Effector CD8-positive, alpha-beta T cell (primary cell): ENCODE results near the gene ZCCHC7.
"Not testable (repeated sequence)": the region's sequence is repeated elsewhere in the genome, so short reads cannot be mapped to it uniquely, and the experiment has no call there.

Experiments used
- DNase-seq: peaks from one replicate; lab custom pipeline; 2025; lab: John Stamatoyannopoulos, UW

The ZCCHC7 gene

DNA sequence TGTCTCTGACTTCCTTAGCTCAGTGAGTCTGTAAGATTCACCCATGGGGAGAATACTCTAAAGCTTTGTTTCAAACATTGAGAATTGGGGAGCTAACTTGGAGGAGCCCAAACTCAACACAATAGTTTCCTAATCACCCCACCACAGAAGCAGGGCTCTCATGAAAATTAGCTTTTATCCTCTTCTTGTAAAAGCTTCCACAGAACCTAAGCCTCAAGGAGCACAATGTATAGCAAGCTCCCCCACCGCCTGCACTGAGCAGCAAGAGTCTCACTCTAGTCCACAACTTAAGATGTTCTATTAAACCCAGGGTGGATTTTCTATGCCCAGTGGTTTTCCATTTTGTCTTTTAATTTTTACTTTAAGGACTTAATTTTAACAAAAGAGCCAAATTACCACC, 253.2 kb downstream of the ZCCHC7 start:
- DNase-seq, result no peak

DNA sequence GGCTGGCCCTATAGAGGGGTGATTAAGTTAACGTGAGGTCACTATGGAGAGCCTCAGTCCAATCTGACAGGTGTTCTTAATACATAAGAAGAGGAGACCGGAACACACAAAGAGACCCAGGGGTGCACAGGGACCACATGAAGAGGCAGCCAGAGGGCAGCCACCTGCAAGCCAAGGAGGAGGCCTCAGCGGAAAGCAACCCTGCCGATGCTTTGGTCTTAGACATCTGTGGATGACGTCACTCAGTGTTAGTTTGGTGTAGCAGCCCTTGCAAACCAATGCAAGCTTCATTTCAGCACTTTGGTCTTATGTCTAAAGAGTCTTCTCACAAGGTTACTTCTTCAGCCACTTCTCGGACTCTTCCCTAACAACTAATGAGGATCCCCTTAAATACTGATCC, 254.5 kb downstream of the ZCCHC7 start:
- no peak for DNase-seq

DNA sequence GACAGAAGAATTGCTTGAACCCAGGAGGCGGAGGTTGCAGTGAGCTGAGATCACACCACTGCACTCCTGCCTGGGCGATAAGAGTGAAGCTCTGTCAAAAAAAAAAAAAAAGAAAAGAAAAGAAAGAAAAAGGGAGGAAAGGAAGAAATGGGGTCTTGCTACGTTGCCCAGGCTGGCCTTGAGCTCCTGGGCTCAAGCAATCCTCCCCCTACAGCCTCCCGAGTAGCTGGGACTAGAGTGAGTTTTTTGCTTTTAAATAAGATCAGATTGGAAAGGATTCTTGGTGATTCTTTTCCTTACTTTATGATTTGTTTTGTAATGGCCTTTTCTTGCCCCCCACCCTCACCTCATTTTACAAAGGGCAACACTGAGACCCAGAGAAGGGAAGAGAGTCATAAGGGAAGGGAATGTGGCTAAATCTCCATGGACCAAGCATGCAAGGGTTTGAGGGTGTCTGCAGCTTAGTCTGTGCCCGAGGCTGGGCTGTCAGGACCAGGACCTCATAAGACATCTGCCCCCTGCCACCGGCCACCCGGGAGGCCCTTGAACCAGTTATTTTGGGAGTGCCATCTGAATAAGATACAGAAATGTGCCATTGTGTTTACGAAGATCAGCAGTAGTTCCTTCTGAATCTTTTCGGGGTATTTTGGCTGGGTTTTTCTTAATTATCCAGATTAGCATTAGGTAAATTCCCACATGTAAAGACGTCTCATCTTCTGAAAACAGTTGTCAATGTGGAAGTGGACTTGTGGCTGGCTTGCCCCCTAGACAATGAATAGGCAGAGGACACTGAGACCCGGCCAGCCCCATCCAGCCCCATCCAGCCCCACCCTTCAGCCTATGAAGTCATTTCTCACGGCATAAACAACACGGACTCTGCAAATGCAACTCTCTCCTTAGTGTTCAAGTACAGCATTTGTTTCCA, 257.6 kb downstream of the ZCCHC7 start:
- DNase-seq, result no peak

DNA sequence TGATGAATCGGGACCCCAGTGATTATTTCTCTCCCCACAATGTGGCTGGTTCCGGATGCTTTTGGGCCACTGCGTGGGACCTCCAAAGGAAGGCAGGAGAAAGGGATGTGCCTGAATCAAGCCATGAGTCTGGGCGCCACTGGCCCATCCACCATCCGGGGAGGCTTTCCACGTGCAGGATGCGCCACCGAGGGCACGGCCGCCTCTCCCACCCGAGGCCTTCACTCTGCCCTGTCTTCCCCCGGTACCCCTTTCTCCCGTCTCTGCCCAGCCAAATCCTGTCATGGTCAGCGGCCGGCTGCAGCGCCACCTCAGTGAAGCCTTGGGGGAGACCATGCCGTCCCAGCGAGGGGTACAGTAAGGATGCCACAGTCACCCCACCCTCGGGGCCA, 258.2 kb downstream of the ZCCHC7 start:
- no peak for DNase-seq

DNA sequence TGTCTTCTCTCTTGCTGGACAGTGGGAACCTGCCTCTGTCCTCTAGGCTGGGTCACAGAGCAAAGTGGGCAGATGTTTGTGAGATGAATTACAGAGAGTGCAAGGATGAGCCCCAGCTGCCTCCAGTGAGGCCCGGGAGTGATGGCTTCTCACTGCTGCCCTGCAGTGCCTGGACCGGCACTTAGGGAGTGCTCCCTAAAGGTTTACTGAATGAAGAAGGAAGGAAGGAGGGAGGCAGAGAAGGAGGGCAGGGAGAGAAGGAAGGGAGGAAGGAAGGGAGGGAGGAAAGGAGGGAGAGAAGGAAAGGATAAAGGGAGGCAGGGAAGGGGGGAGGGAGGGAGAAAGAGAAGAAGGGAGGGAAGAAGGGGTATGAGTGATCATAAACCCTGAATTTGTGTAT, 259.5 kb downstream of the ZCCHC7 start:
- DNase-seq, result no peak

DNA sequence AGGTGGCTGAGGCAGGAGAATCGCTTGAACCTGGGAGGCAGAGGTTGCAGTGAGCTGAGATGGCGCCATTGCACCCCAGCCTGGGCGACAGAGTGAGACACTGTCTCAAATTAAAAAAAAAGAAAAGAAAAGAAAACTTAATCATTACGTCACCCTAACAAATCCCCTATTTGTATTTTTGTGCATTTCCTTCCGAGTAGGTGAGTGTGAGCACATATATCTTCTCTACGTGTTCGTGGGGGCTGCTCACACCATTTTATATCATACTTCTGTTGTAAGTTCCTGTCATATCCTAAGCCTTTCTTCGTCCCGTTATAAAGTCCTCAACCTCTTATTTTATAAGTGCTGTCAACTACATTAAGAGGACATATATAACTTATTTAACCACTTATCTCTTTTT, 260.2 kb downstream of the ZCCHC7 start:
- no peak for DNase-seq

DNA sequence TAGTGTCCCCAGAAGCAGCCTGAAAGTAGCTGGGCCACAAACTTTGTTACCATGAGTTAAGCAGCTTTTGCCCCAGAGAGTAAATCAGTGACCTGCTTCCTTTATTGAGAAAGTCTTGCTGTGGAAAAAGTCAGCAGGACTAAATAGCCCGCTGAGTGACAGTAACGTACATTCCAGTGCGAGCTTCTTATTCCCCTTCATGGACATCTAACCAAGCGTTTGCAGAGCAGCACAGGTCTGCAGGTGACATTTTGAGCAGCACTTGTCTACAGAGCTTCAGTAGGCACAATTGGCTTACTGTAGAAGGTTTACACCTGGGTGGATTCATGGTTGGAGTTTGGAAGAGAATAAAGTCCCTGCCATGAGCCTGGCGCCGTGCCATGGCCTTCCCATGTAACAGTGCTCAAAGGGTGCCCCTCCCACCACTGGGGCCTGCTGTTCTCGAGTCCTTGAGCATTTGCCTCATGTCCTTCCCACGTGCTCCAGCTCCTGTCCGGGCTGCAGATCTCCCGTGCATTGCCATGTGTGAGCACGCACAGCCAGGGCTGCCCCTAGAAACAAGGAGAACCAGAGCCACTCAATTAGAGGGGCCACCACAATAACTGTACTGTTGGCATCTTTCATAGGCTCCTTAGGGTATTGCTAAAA, 260.8 kb downstream of the ZCCHC7 start:
- no peak for DNase-seq

DNA sequence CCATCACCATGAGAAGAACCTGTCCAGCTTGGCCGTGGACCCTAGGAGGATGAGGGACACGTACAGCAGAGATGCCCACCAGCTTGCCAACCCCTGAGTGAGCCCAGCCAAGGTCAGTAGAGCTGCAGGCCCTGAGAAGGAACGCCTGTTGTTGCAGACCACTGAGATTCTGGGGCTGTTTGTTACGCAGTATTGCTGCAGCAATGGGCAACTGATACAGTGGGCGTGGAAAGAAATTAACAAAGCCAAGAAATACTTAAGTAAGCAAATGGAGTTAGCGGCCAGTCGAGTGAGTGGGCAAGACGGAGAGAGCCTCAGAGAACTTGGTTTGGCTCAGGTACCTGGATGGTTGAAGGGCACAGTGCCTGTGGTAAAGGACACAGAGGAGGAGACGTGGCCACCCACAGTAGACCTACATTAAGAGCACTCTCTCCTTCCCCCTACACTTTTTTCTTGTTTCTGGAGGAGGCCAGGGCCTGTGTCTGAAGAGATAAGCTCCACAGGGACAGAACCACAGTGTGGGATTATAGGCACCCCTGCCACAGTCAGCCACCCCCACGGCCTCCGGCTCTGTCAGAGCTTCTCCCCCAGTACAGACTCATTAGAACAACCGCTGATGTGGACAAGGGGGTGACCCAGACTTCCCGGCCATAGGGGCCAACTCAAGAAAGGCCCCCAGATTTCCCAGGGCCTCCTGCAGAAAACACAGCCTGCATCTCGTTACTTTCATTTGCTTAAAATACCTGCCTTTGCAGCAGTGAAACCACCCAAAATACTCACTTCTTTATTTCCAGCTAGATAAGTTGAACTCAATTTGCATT, 262.0 kb downstream of the ZCCHC7 start:
- DNase-seq, result no peak

DNA sequence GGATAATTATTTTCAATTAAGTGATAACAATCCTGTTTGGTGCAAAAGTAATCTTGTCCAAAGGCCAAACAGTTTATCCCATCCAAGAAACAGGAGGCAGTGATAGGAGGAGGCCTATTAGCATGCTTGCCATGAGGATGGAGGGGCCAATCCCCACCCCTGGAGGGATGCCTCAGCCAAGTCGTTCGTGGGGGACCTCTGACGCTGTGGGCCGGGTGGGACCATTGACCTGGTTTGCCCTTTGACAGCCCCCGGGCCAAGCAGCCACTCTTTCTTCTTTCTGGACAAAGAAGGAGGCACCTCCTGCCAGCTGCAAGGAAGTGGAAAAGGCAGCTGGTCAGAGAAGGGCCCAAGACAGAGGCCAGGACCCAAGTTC, 262.6 kb downstream of the ZCCHC7 start:
- DNase-seq, result no peak

DNA sequence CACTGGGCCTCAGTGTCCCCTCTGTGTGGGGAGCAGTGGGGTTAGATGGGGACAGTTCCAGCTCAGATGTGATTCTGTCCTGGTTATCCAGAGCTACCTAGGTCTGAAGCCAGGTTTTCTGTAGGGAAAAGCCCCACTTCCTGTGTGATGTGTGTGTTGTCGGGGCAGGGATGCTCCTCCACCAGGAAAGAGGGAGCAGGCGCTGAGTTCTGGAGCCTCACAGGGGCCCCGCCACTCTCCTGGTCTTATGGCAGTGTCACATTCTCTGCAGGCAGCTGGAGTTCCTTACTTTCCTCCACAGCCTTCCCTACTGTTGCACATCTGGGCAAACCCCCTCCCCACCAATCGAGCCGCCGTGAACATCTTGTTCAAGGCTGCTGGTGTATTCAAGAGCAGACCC, 263.0 kb downstream of the ZCCHC7 start:
- DNase-seq, result no peak

DNA sequence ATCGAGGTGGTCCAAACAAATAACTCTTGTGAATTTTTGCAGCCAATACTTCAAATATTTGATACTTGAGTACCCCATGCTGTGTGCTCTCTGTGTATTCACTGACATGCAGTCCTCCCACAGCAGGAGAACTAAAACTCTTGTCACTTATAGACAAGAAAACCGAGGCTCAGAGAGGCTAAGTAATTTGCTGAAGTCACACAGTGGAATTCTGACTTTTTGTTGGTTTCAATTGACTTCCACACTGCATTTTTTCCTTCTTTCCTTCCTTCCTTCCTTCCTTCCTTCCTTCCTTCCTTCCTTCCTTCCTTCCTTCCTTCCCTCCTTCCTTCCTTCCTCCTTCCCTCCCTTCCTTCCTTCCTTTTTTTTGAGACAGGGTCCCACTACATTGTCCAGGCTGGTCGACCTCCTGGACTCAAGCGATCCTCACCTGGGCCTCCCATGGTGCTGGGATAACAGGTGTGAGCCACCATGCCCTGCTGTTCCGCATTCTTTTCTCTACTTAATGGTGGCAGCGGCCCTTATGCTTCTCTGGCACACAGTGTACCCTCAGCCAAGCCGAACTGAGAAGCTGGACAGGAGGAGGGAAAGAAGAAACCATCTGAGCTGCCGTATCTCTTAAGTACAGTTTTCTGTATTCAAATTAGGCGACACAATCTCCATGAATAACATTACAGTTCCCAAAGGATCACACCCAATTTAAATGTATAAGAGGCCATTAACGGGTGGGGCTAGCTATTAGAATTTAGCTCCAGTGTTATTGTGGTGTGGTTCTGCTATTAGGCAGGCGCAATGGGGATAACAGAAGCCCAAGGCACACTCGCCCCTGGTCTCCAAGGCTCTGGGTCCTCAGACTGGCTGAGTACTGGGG, 263.7 kb downstream of the ZCCHC7 start:
- no peak for DNase-seq

DNA sequence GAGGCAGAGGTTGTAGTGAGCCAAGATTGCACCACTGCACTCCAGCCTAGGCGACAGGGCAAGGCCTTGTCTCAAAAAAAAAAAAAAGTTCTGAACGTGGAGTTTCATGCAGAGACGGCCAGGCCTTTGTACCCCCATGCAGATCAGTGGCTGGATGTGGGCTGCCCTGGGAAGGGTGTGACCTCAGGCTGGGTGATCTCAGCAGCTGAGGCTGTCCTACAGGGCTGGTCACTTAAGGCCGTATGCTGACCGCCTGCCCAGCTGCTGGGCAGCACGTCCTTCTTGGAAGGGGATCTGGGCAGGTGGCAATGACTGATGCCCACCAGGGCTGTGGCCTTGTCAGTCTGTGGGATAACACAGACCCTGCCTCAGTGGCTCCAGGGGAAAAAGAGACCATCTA, 264.9 kb downstream of the ZCCHC7 start:
- DNase-seq, result no peak

DNA sequence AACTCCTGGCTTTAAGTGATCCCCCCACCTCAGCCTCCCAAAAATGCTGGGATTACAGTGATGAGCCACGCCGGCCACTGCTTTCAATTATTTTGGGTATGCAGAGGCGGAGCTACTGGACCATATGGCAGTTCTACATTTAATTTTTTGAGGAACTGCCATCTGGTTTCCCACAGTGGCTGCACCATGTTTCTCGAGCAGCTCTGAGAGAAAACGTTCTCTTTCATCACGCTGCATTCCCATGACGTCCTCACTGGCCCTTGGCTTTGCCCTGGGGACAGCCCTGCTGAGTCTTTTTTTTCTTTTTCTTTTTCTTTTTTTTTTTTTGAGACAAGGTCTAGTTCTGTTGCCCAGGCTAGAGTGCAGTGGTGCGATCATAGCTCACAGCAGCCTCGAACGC, 266.6 kb downstream of the ZCCHC7 start:
- DNase-seq, result no peak

DNA sequence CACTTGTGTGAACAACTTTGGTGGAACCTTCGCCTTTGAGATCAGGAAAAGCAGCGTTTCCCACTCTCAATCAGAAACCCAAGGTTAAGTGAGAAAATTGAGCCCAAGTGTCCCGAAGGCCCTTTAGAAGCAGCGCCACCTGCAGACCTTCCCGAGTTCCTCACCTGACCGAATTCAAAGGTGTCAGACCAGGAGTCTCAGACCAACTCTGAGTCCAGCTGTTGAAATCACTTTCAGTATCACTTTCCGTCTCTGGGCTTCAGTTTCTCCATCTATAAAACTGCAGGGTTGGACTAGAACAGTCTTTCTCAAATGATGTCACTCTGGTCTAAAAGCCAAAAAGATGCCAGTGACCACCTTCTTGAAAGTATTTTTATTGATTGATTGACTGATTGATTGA, 270.4 kb downstream of the ZCCHC7 start:
- peak; percentile 3 for DNase-seq

DNA sequence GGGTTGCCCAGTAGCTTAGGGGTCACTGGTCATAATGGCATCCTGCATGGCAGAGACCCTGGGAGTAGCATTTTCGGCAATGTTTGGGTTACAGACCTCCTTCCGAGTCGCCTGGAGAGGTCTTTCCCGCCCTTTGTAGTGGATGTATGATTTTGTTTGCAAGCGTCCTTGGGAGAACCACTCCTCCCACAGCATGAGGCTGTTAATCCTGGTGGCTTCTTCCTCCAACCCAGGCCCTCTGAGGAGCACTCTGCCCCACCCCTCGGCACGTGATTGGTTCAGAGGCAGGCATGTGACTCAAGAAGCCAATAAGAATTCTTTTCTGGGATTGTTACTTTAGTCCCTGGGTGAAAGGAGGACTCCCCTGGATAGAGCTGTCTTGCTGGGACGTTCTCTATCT, 271.9 kb downstream of the ZCCHC7 start:
- no peak for DNase-seq

DNA sequence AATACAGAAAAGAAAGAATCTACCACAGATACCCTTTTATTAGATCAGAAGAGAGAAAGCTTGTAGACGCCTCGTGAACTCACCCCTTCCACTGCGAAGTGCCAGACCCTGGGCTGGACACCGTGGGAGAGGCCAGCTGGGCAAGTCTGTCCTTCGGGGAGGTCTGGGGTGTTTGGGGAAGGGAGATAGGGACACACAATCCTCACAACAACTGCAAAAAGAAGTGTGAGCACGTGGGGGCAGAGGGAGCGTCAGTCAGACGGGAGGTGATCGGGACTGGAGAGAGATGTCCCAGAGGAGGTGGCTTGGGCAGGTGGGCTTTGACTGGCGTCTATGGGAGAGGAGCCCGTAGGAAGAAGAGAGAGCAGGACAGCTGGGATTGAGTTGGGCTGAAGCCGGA, 274.9 kb downstream of the ZCCHC7 start:
- no peak for DNase-seq

DNA sequence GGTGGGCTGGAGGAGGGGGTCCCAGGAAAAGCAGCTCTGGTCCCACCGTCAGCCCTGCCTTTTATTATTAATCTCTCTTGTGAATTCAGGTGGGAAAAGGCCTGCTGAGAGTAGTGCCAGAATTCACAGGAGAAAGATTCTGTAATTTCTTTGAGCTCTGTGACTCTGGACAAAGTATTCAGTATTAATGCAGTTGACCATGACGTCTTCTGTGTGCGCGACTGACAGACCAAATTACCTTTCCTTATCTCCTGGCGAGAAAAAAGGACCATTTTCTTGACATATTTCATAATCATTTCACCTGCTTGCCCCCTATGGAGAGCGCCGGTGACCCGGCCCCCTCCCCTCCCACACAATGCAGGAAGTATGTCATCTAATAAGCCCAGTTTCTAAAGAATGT, 275.3 kb downstream of the ZCCHC7 start:
- DNase-seq, result no peak

DNA sequence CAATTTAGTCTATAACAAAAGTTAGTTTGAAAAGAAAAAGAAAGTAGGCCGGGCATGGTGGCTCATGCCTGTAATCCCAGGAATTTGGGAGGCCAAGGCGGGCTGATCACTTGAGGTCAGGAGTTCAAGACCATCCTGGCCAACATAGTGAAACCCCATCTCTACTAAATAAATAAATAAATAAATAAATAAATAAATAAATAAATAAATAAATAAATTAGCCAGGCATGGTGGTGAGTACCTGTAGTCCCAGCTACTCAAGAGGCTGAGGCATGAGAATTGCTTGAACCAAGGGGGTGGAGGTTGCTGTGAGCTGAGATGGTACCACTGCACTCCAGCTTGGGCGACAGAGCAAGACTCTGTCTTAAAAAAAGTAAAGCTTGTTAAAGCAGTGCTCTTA, 277.6 kb downstream of the ZCCHC7 start:
- DNase-seq, result not testable (repeated sequence)

DNA sequence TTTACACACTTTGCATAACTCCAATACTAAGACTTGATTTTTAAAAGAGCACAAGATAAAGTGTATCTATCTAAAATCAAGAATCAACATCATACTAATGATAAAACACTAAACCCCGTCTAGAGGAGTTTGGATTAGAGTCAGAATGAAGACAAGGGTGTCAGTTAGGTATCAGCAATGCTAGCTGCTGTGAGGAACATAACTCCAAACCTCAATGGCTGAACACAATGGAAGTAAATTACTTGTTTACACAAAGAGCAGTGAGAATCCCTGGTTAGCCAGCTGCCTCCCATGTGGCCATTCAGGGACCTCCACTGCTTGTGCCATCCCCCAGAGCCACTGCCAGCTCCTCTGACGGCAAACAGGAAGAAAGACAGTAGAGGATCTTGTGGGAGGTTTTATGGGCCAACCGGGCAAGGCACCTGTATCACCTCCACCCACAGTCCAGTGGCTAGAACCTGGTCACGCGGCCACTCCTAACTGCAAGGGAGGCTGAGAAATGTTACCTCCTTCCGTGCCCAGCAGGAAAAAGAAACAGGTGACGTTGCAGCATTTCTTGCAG, 278.2 kb downstream of the ZCCHC7 start:
- DNase-seq, result no peak

DNA sequence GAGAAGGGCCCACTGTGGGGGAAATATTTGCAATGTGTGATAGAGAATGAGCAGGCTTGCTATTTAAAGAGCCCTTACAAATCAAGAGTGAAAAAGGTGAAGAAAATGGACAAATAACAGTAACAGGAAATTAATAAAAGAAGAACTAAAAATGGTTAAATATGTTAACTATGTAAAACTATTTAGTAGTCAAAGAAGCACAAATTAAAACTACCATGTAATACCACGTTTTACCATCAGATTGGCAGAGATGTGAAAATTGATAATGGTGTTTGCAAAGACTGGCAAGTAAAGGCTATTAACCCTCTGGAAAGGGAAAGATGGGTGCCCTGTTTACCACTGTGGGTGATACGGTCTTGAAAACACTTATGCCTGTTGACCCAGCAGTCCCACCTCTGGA, 279.0 kb downstream of the ZCCHC7 start:
- DNase-seq, result no peak

DNA sequence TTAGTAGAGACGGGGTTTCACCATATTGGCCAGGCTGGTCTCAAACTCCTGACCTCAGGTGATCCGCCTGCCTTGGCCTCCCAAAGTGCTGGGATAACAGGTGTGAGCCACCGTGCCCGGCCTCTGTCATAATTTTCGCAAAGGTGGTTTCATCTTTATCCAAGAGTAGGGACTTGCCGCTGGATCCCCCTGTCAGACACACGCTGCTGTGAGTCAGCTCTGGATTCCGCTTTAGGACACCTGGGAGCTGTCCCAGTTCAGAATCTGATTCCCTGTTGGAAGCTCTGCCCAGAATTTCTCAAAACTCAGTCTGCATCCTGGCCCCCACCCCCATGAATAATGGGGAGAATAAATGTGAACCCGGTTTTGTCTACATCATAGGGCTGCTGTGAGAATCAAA, 284.2 kb downstream of the ZCCHC7 start:
- DNase-seq, result no peak
